Mesendoderm (in vitro differentiated cells): Measurements from ENCODE around the gene FN3K.

Source experiments
- DNase-seq: peaks from one replicate; pipeline ENCODE4 v3.0.0; 2013
- H2AK5ac ChIP-seq: 2 replicates; pipeline ENCODE4 v1.6.1; 2013; ENCODE audit warnings: low read length, inconsistent platforms
- H2BK120ac ChIP-seq: 2 replicates; pipeline ENCODE4 v1.6.1; 2013; ENCODE audit warnings: low read depth, mild to moderate bottlenecking, low read length, moderate library complexity, mixed read lengths
- H2BK15ac ChIP-seq: replicated peaks from 2 replicates; pipeline ENCODE4 v1.6.1; 2013; ENCODE audit warnings: low read depth, mild to moderate bottlenecking, moderate library complexity
- H2BK5ac ChIP-seq: 2 replicates; pipeline ENCODE4 v1.6.1; 2013; ENCODE audit warnings: low read length, inconsistent platforms
- H3K18ac ChIP-seq: 2 replicates; pipeline ENCODE4 v1.6.1; 2013; ENCODE audit warnings: mild to moderate bottlenecking, low read length, mixed read lengths
- H3K23ac ChIP-seq: one replicate; pipeline ENCODE4 v1.6.1; 2013; ENCODE audit warnings: low read length
- H3K27ac ChIP-seq: 2 replicates; pipeline ENCODE4 v1.5.1; 2013; ENCODE audit warnings: low read depth, mild to moderate bottlenecking, inconsistent platforms, low read length, moderate library complexity
- H3K27me3 ChIP-seq: 2 replicates; pipeline ENCODE4 v1.6.1; 2013; ENCODE audit warnings: low read length, control low read depth, mild to moderate bottlenecking, inconsistent platforms; ENCODE audit not compliant: insufficient read depth, poor library complexity
- H3K36me3 ChIP-seq: 2 replicates; pipeline ENCODE4 v1.6.1; 2013; ENCODE audit warnings: low read length, inconsistent platforms; ENCODE audit not compliant: control insufficient read depth, insufficient read depth
- H3K4ac ChIP-seq: one replicate; pipeline ENCODE4 v1.6.1; 2013; ENCODE audit warnings: low read depth, mild to moderate bottlenecking, low read length, moderate library complexity
- H3K4me1 ChIP-seq: 2 replicates; pipeline ENCODE4 v1.6.1; 2013; ENCODE audit warnings: low read depth, low read length, inconsistent platforms; ENCODE audit not compliant: control insufficient read depth
- H3K4me2 ChIP-seq: 2 replicates; pipeline ENCODE4 v1.6.1; 2013; ENCODE audit warnings: low read length
- H3K4me3 ChIP-seq: 2 replicates; pipeline ENCODE4 v1.5.1; 2013; ENCODE audit warnings: mild to moderate bottlenecking, low read length
- H3K56ac ChIP-seq: one replicate; pipeline ENCODE4 v1.6.1; 2013; ENCODE audit warnings: low read length
- H3K79me1 ChIP-seq: 2 replicates; pipeline ENCODE4 v1.6.1; 2013; ENCODE audit warnings: low read length, inconsistent platforms
- H3K79me2 ChIP-seq: 2 replicates; pipeline ENCODE4 v1.6.1; 2013; ENCODE audit warnings: mild to moderate bottlenecking, low read length; ENCODE audit not compliant: control insufficient read depth, insufficient read depth
- H3K9ac ChIP-seq: 2 replicates; pipeline ENCODE4 v1.6.1; 2013; ENCODE audit warnings: low read length, inconsistent platforms
- H4K5ac ChIP-seq: one replicate; pipeline ENCODE4 v1.6.1; 2013; ENCODE audit warnings: low read length
- H4K8ac ChIP-seq: one replicate; pipeline ENCODE4 v1.6.1; 2013; ENCODE audit warnings: low read depth, mild to moderate bottlenecking, control low read depth, low read length, moderate library complexity
- WGBS: extraction: QIAGEN DNeasy Blood & Tissue Kit; methylation state at CpG from one replicate; pipeline ENCODE4 v1.1.7; 2013; ENCODE audit warnings: low lambda C conversion rate, missing lambda C conversion rate; ENCODE audit not compliant: insufficient coverage; ENCODE audit errors: extremely low coverage; 5-methylcytosine and 5-hydroxymethylcytosine counted together

The FN3K gene

GRCh38 chr17:82779541-82779940 is 44.1 kb downstream of the FN3K start:
- Histone ChIP-seq H3K79me2 (peaks cover 2% of the 10 kb centered on the region), H3K4me2 (no peak overlapping the region), H2BK15ac (no peak overlapping the region), H2AK5ac (no peak overlapping the region), H3K4me1 (no peaks in the 10 kb centered on the region), H3K9ac (no peak overlapping the region), H3K18ac (no peak overlapping the region), H2BK120ac (no peak overlapping the region), H3K36me3 (peaks cover 8% of the 10 kb centered on the region), H4K5ac (no peak overlapping the region), H3K56ac (no peak overlapping the region), H3K4ac (no peak overlapping the region), H4K8ac (no peak overlapping the region), H3K27ac (no peak overlapping the region), H2BK5ac (no peak overlapping the region), H3K23ac (no peak overlapping the region), H3K27me3 (no peaks in the 10 kb centered on the region), H3K79me1 (peaks cover 8% of the 10 kb centered on the region), H3K4me3 (no peak overlapping the region)
- WGBS = no CpG with 5 or more reads among the region's 23 CpGs
- no peak for DNase-seq

- H4K5ac ChIP-seq = no peak overlapping the region
- no peak overlapping the region for H3K18ac ChIP-seq
- WGBS = no CpG with 5 or more reads among the region's 12 CpGs
- no peaks in the 10 kb centered on the region for H3K27me3 ChIP-seq
- H3K23ac ChIP-seq = no peak overlapping the region
- no peak overlapping the region for H3K4ac ChIP-seq
- no peak overlapping the region for H3K4me2 ChIP-seq
- H3K4me1 ChIP-seq = no peaks in the 10 kb centered on the region
- H3K9ac ChIP-seq = no peak overlapping the region
- no peak overlapping the region for H3K56ac ChIP-seq
- no peak overlapping the region for H2BK15ac ChIP-seq
- no peak overlapping the region for H2BK5ac ChIP-seq
- H3K27ac ChIP-seq = no peak overlapping the region
- no peak overlapping the region for H4K8ac ChIP-seq
- no peak for DNase-seq
- H3K79me1 ChIP-seq = peaks cover 8% of the 10 kb centered on the region
- H2BK120ac ChIP-seq = no peak overlapping the region
- peaks cover 8% of the 10 kb centered on the region for H3K36me3 ChIP-seq
- H2AK5ac ChIP-seq = no peak overlapping the region
- H3K4me3 ChIP-seq = no peak overlapping the region
- H3K79me2 ChIP-seq = peaks cover 2% of the 10 kb centered on the region
These were observed 44.8 kb downstream of the FN3K start for GRCh38 chr17:82780195-82780594.

- no peaks in the 10 kb centered on the region for H3K27me3 ChIP-seq
- H3K79me2 ChIP-seq = no peaks in the 10 kb centered on the region
- no peak overlapping the region for H2BK15ac ChIP-seq
- H3K23ac ChIP-seq = no peak overlapping the region
- no peak overlapping the region for H2AK5ac ChIP-seq
- no peak overlapping the region for H3K4ac ChIP-seq
- no peak overlapping the region for H4K8ac ChIP-seq
- no peak overlapping the region for H3K9ac ChIP-seq
- no peak overlapping the region for H3K27ac ChIP-seq
- DNase-seq = no peak
- H3K56ac ChIP-seq = no peak overlapping the region
- H3K4me1 ChIP-seq = no peaks in the 10 kb centered on the region
- H2BK5ac ChIP-seq = no peak overlapping the region
- peaks cover 5% of the 10 kb centered on the region for H3K79me1 ChIP-seq
- peaks cover 5% of the 10 kb centered on the region for H3K36me3 ChIP-seq
- H2BK120ac ChIP-seq = no peak overlapping the region
- WGBS = no CpG with 5 or more reads among the region's 27 CpGs
- no peak overlapping the region for H3K18ac ChIP-seq
- no peak overlapping the region for H3K4me3 ChIP-seq
- H4K5ac ChIP-seq = no peak overlapping the region
- no peak overlapping the region for H3K4me2 ChIP-seq
These were observed 45.8 kb downstream of the FN3K start for GRCh38 chr17:82780971-82781893.

GRCh38 chr17:82781894-82782274 is 46.5 kb downstream of the FN3K start:
- Histone ChIP-seq H2BK5ac (no peak overlapping the region), H4K8ac (no peak overlapping the region), H2BK120ac (no peak overlapping the region), H3K36me3 (peaks cover 5% of the 10 kb centered on the region), H2BK15ac (no peak overlapping the region), H3K23ac (no peak overlapping the region), H3K56ac (no peak overlapping the region), H3K79me2 (no peaks in the 10 kb centered on the region), H3K4me3 (no peak overlapping the region), H4K5ac (no peak overlapping the region), H3K9ac (no peak overlapping the region), H3K27ac (no peak overlapping the region), H3K79me1 (peaks cover 2% of the 10 kb centered on the region), H3K27me3 (no peaks in the 10 kb centered on the region), H3K4me1 (no peaks in the 10 kb centered on the region), H3K4me2 (no peak overlapping the region), H2AK5ac (no peak overlapping the region), H3K4ac (no peak overlapping the region), H3K18ac (no peak overlapping the region)
- DNase-seq = peak; percentile 68
- no CpG with 5 or more reads among the region's 8 CpGs for WGBS

GRCh38 chr17:82782657-82783207 is 47.3 kb downstream of the FN3K start:
- Histone ChIP-seq H3K79me2 (no peaks in the 10 kb centered on the region), H2BK120ac (no peak overlapping the region), H2BK15ac (no peak overlapping the region), H3K36me3 (peaks cover 7% of the 10 kb centered on the region), H3K4ac (no peak overlapping the region), H3K27me3 (no peaks in the 10 kb centered on the region), H3K23ac (no peak overlapping the region), H3K56ac (no peak overlapping the region), H3K79me1 (peaks cover 2% of the 10 kb centered on the region), H3K9ac (no peak overlapping the region), H3K4me2 (no peak overlapping the region), H3K18ac (no peak overlapping the region), H2AK5ac (no peak overlapping the region), H4K8ac (no peak overlapping the region), H3K4me3 (no peak overlapping the region), H4K5ac (no peak overlapping the region), H3K27ac (no peak overlapping the region), H2BK5ac (no peak overlapping the region), H3K4me1 (no peaks in the 10 kb centered on the region)
- no CpG with 5 or more reads among the region's 42 CpGs for whole genome bisulfite sequencing
- DNase-seq = no peak
